ENCODE results near the gene AK5.

DNA sequence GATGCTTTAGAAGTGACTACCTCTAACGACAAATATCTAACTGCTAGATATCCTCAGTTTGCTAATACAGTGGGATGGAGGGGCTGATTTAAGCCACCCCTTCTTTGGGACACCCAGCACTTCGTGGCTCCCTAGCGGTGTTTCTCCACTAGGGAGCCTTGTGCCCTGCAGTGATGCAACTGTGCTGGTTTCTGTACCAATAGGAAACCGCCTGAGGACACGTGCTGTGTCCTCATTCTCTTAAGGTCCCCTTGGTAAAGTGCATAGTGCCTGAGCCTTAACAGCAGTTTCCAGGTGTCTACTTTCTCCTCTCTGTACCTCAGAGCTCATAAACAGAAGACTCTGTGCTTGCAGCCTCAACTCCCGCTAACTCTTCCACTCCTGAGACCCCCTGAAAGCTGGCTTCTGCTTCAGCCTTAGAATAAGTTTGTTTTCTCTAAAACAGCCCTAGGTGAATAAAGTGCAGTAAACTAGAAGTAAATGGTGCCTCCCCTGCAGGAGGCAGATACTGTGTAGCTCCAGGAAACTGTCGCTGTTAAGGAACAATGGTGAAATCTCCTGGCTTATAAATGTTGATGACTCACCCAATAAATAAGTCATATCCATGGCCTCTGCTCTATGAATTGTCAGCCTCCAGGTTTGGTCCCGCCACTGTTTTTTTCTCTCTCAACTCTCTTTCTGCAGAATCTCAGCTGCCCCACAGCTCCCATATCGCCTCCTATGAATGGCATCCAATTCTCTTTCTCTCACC, 130.4 kb downstream of the AK5 start:
- TF ChIP-seq, protein P1, sequence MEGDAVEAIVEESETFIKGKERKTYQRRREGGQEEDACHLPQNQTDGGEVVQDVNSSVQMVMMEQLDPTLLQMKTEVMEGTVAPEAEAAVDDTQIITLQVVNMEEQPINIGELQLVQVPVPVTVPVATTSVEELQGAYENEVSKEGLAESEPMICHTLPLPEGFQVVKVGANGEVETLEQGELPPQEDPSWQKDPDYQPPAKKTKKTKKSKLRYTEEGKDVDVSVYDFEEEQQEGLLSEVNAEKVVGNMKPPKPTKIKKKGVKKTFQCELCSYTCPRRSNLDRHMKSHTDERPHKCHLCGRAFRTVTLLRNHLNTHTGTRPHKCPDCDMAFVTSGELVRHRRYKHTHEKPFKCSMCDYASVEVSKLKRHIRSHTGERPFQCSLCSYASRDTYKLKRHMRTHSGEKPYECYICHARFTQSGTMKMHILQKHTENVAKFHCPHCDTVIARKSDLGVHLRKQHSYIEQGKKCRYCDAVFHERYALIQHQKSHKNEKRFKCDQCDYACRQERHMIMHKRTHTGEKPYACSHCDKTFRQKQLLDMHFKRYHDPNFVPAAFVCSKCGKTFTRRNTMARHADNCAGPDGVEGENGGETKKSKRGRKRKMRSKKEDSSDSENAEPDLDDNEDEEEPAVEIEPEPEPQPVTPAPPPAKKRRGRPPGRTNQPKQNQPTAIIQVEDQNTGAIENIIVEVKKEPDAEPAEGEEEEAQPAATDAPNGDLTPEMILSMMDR (IDR thresholded peaks at IDR 0.05; ENCODE audit: low read depth, low read length, poor library complexity, severe bottlenecking), result no peak
- no peak for TF ChIP-seq EZH2phosphoT487 (IDR thresholded peaks at IDR 0.05; ENCODE audit: borderline replicate concordance, low read length)
